Panc1 (cell line): ENCODE data around the gene C9orf85.

Experiments
- CTCF ChIP-seq: fragments of 450-650 bp; IDR thresholded peaks from 2 replicates; pipeline ENCODE4 v1.5.1; 2017; ENCODE audit warnings: mild to moderate bottlenecking
- POLR2AphosphoS5 ChIP-seq: IDR thresholded peaks from 2 replicates; pipeline ENCODE4 v1.6.1; 2012; ENCODE audit warnings: mild to moderate bottlenecking, low read depth, low read length, moderate library complexity
- SIN3A ChIP-seq: IDR thresholded peaks from 2 replicates; pipeline ENCODE4 v1.6.1; 2012; ENCODE audit warnings: low read depth, mild to moderate bottlenecking, low read length, moderate library complexity, borderline replicate concordance; ENCODE audit not compliant: insufficient read depth
- TCF7L2 ChIP-seq: IDR thresholded peaks from 2 replicates; pipeline ENCODE4 v1.6.1; 2011; ENCODE audit warnings: mild to moderate bottlenecking, low read depth, low read length, inconsistent platforms

- no peak for TF ChIP-seq SIN3A
- TF ChIP-seq CTCF: no peak
- TF ChIP-seq POLR2AphosphoS5: no peak
- no peak for TF ChIP-seq TCF7L2
Observed at GRCh38 chr9:71918419-71918818, 7.0 kb downstream of the C9orf85 start.
